Measurements from ENCODE around the gene NRROS.

The NRROS gene

GRCh38 chr3:196661400-196661799 lies 21.9 kb downstream of the NRROS start:
- H3K27me3 ChIP-seq (replicated peaks; ENCODE audit: insufficient read depth, low read length): no peaks in the 10 kb centered on the region
- H4K20me1 ChIP-seq (ENCODE audit: insufficient read depth, low read length): no peaks in the 10 kb centered on the region
- H3K9ac ChIP-seq (ENCODE audit: low read length): no peak overlapping the region
- no peaks in the 10 kb centered on the region for H3K9me2 ChIP-seq (replicated peaks; ENCODE audit: insufficient read depth, low read length)
- H2AFZ ChIP-seq (ENCODE audit: low read length): no peak overlapping the region
- H3K79me2 ChIP-seq (ENCODE audit: low read length): peaks cover 28% of the 10 kb centered on the region
- DNase-seq: no peak
- no peak overlapping the region for H3K27ac ChIP-seq (ENCODE audit: low read length)
- peaks cover 30% of the 10 kb centered on the region for H3K36me3 ChIP-seq (replicated peaks; ENCODE audit: insufficient read depth, low read length)
- no peak overlapping the region for H3K4me3 ChIP-seq (ENCODE audit: low read length)
- no peaks in the 10 kb centered on the region for H3K9me3 ChIP-seq (replicated peaks; ENCODE audit: insufficient read depth, low read length)
- TF ChIP-seq, protein P1, sequence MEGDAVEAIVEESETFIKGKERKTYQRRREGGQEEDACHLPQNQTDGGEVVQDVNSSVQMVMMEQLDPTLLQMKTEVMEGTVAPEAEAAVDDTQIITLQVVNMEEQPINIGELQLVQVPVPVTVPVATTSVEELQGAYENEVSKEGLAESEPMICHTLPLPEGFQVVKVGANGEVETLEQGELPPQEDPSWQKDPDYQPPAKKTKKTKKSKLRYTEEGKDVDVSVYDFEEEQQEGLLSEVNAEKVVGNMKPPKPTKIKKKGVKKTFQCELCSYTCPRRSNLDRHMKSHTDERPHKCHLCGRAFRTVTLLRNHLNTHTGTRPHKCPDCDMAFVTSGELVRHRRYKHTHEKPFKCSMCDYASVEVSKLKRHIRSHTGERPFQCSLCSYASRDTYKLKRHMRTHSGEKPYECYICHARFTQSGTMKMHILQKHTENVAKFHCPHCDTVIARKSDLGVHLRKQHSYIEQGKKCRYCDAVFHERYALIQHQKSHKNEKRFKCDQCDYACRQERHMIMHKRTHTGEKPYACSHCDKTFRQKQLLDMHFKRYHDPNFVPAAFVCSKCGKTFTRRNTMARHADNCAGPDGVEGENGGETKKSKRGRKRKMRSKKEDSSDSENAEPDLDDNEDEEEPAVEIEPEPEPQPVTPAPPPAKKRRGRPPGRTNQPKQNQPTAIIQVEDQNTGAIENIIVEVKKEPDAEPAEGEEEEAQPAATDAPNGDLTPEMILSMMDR (IDR thresholded peaks at IDR 0.05; ENCODE audit: low read length): no peak
- TF ChIP-seq EZH2 (optimal IDR thresholded peaks at IDR 0.05; ENCODE audit: low read depth, low read length) (no peak), EZH2phosphoT487 (IDR thresholded peaks at IDR 0.05; ENCODE audit: low read length) (no peak)
- H3K4me1 ChIP-seq (ENCODE audit: low read length): no peaks in the 10 kb centered on the region
- H3K4me2 ChIP-seq (ENCODE audit: low read depth, low read length): no peak overlapping the region
- no peaks in the 10 kb centered on the region for H3F3A ChIP-seq (ENCODE audit: insufficient read depth, low read length)

DNA sequence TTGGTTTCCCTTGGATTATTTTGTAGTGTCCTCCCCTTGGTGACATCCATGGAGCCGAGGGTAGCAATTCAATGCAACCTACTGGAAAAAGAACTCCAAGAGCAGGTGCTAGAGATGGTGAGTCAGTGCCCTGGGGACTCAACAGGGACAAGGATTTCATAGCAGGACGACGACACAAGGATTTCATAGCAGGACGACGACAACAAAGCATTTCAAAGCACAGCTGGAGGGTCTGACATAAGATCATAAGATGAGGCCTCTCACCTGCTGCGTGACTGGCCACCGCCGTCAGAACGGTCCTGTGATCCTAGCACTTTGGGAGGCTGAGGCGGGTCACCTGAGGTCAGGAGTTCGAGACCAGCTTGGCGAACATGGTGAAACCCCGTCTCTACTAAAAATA lies 22.5 kb downstream of the NRROS start:
- TF ChIP-seq EZH2phosphoT487 (IDR thresholded peaks at IDR 0.05; ENCODE audit: low read length) (no peak), EZH2 (optimal IDR thresholded peaks at IDR 0.05; ENCODE audit: low read depth, low read length) (no peak)
- TF ChIP-seq, protein P1 (IDR thresholded peaks at IDR 0.05; ENCODE audit: low read length): no peak
- peaks cover 24% of the 10 kb centered on the region for H3K79me2 ChIP-seq (ENCODE audit: low read length)
- peaks cover 27% of the 10 kb centered on the region for H3K36me3 ChIP-seq (replicated peaks; ENCODE audit: insufficient read depth, low read length)
- H3K9me2 ChIP-seq (replicated peaks; ENCODE audit: insufficient read depth, low read length): no peaks in the 10 kb centered on the region
- no peaks in the 10 kb centered on the region for H3K9me3 ChIP-seq (replicated peaks; ENCODE audit: insufficient read depth, low read length)
- H3K27me3 ChIP-seq (replicated peaks; ENCODE audit: insufficient read depth, low read length): no peaks in the 10 kb centered on the region
- no peak overlapping the region for H2AFZ ChIP-seq (ENCODE audit: low read length)
- H3F3A ChIP-seq (ENCODE audit: insufficient read depth, low read length): no peaks in the 10 kb centered on the region
- H3K4me2 ChIP-seq (ENCODE audit: low read depth, low read length): no peak overlapping the region
- no peak for DNase-seq
- H4K20me1 ChIP-seq (ENCODE audit: insufficient read depth, low read length): no peaks in the 10 kb centered on the region
- H3K27ac ChIP-seq (ENCODE audit: low read length): no peak overlapping the region
- H3K9ac ChIP-seq (ENCODE audit: low read length): no peak overlapping the region
- H3K4me1 ChIP-seq (ENCODE audit: low read length): no peaks in the 10 kb centered on the region
- H3K4me3 ChIP-seq (ENCODE audit: low read length): no peak overlapping the region

DNA sequence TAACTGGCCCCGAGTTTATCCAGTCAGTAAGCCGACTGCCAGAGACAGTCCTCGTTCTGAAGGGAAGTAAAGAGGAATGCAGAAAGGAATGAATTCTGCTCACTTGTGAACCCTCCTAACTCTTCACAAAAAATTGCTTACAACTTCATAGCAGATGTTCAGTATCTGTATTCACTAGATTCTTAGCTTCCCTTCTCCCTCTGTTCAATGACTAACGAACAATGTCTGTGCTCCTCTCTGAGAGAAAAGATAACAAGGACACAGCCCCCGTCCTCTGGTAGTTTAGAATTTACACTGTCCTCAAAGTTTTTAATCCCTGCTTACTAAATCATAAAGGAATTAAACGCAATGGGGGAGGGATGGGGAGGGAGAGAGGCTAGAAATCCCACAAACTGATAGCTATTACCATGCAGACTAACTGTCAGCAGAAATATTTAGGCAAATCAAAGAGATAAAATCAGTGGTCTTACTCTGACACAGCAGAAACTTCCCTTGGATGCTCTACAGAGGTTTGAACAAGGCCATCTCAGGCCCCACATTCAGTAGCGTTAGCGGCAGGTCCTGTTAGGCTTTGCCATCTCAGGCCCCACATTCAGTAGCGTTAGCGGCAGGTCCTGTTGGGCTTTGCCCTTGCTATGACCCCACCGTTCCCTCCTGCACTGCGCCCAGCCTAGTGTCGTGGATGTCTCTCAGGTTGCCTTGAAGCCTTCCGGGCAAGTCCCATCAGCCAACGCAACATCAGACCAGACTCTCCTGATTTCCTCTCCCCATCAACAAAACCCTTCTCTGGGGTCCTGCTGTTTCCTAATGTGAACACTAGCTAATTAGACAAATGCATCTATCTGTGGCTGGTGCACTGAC lies 23.4 kb downstream of the NRROS start:
- Histone ChIP-seq H3K27ac (ENCODE audit: low read length) (no peak overlapping the region), H2AFZ (ENCODE audit: low read length) (no peak overlapping the region), H3K27me3 (replicated peaks; ENCODE audit: insufficient read depth, low read length) (no peaks in the 10 kb centered on the region), H3K36me3 (replicated peaks; ENCODE audit: insufficient read depth, low read length) (peaks cover 23% of the 10 kb centered on the region), H3K9me3 (replicated peaks; ENCODE audit: insufficient read depth, low read length) (no peaks in the 10 kb centered on the region), H3K79me2 (ENCODE audit: low read length) (peaks cover 24% of the 10 kb centered on the region), H3K9me2 (replicated peaks; ENCODE audit: insufficient read depth, low read length) (no peaks in the 10 kb centered on the region), H3K4me3 (ENCODE audit: low read length) (no peak overlapping the region), H3K4me2 (ENCODE audit: low read depth, low read length) (no peak overlapping the region), H3K4me1 (ENCODE audit: low read length) (no peaks in the 10 kb centered on the region), H4K20me1 (ENCODE audit: insufficient read depth, low read length) (no peaks in the 10 kb centered on the region), H3F3A (ENCODE audit: insufficient read depth, low read length) (no peaks in the 10 kb centered on the region), H3K9ac (ENCODE audit: low read length) (no peak overlapping the region)
- no peak for DNase-seq
- TF ChIP-seq EZH2phosphoT487 (IDR thresholded peaks at IDR 0.05; ENCODE audit: low read length) (no peak), EZH2 (optimal IDR thresholded peaks at IDR 0.05; ENCODE audit: low read depth, low read length) (no peak)
- TF ChIP-seq, protein P1 (IDR thresholded peaks at IDR 0.05; ENCODE audit: low read length): no peak

Data from MM.1S (cell line).